B cell (primary cell): ENCODE data around the gene TSHZ1. TPM values are rescaled to one million over a fixed set of nuclear protein-coding genes. Genes with fewer than 3 reads are reported as not detected.

Source experiments
- ATAC-seq: fragments of 200-7000 bp; cut with Tn5 transposase; one replicate; pipeline ENCODE4 v1.10.0; 2021; ENCODE audit warnings: low read depth, mild to moderate bottlenecking, moderate number of reproducible peaks, moderate library complexity
- CTCF ChIA-PET: fragments of 350-600 bp; sonication (Branson Sonifier 250); formaldehyde crosslinking; loops from one replicate; lab custom pipeline; 2021; ENCODE audit warnings: antibody characterized with exemption, inconsistent platforms; lab: Charles Lee
- POLR2A ChIA-PET: fragments of 350-600 bp; sonication (Branson Sonifier 250); formaldehyde crosslinking; loops from one replicate; lab custom pipeline; 2021; ENCODE audit warnings: antibody characterized with exemption; lab: Charles Lee
- DNase-seq: peaks from one replicate; pipeline ENCODE4 v3.0.0; 2013
- H2AFZ ChIP-seq: 2 replicates; pipeline ENCODE4 v1.6.1; 2012; ENCODE audit warnings: mild to moderate bottlenecking, low read depth, low read length; ENCODE audit not compliant: insufficient read depth, poor library complexity, severe bottlenecking
- H3K27ac ChIP-seq, 2 donors: 1 replicate in 1 of 2; 2 replicates in 1 of 2; pipeline ENCODE4 v1.5.1; 2012 to 2013; ENCODE audit warnings: low read length in 2 of 2, mild to moderate bottlenecking in 2 of 2, moderate library complexity in 1 of 2
- H3K27me3 ChIP-seq, 4 experiments: fragments of 200-600 bp in 1 of 4; sonication (generic) in 1 of 4; replicated peaks in 1 of 4; 1 replicate in 2 of 4; 2 replicates in 2 of 4; pipeline versions ENCODE4 v1.6.1 to v1.7.0; 2013 to 2016; ENCODE audit warnings: low read length in 3 of 4, mild to moderate bottlenecking in 2 of 4, mixed read lengths in 1 of 4, moderate library complexity in 1 of 4; ENCODE audit not compliant: insufficient read depth in 4 of 4, control insufficient read depth in 3 of 4; ENCODE audit errors: control extremely low read depth in 1 of 4
- H3K36me3 ChIP-seq, 2 experiments: replicated peaks in 1 of 2; 1 replicate in 1 of 2; 2 replicates in 1 of 2; pipeline versions ENCODE4 v1.6.1 to v1.7.1; 2013; ENCODE audit warnings: low read length in 1 of 2; ENCODE audit not compliant: insufficient read depth in 2 of 2, control insufficient read depth in 1 of 2; ENCODE audit errors: control extremely low read depth in 1 of 2, extremely low read depth in 1 of 2
- H3K4me1 ChIP-seq, 2 donors: fragments of 200-600 bp in 1 of 2; sonication (generic) in 1 of 2; 1 replicate in 1 of 2; 2 replicates in 1 of 2; pipeline versions ENCODE4 v1.5.1 to v1.6.1; 2013 to 2017; ENCODE audit warnings: low read length in 2 of 2; ENCODE audit not compliant: control insufficient read depth in 2 of 2, insufficient read depth in 2 of 2
- H3K4me2 ChIP-seq: replicated peaks from 2 replicates; pipeline ENCODE3; 2012; ENCODE audit warnings: mild to moderate bottlenecking, low read depth, low read length; ENCODE audit not compliant: poor library complexity, severe bottlenecking
- H3K4me3 ChIP-seq, 5 experiments: fragments of 200-600 bp in 1 of 5; sonication (generic) in 1 of 5; 1 replicate in 3 of 5; 2 replicates in 2 of 5; pipeline versions ENCODE4 v1.5.1 to v1.7.0; 2011 to 2016; ENCODE audit warnings: low read length in 4 of 5, mild to moderate bottlenecking in 4 of 5, low read depth in 2 of 5, control low read depth in 1 of 5, moderate library complexity in 1 of 5; ENCODE audit not compliant: insufficient read depth in 1 of 5; ENCODE audit errors: control extremely low read depth in 1 of 5, extremely low read depth in 1 of 5
- H3K79me2 ChIP-seq: fragments of 200-600 bp; sonication (generic); one replicate; pipeline ENCODE4 v1.6.0; 2016; ENCODE audit warnings: low read length; ENCODE audit not compliant: control insufficient read depth, insufficient read depth
- H3K9ac ChIP-seq: fragments of 200-600 bp; sonication (generic); 2 replicates; pipeline ENCODE4 v1.6.1; 2017; ENCODE audit warnings: mild to moderate bottlenecking, low read length, moderate library complexity
- H3K9me3 ChIP-seq, 3 donors: one replicate each; pipeline versions ENCODE4 v1.6.1 to v1.7.1; 2013; ENCODE audit warnings: low read length in 2 of 3; ENCODE audit not compliant: control insufficient read depth in 2 of 3, insufficient read depth in 1 of 3; ENCODE audit errors: control extremely low read depth in 1 of 3
- H4K20me1 ChIP-seq: 2 replicates; pipeline ENCODE4 v1.6.0; 2012; ENCODE audit warnings: mild to moderate bottlenecking, low read length; ENCODE audit not compliant: insufficient read depth, control insufficient read depth, poor library complexity, severe bottlenecking
- H3K27ac Mint-ChIP-seq: one replicate; pipeline ENCODE4 v1.8.0; 2021; ENCODE audit warnings: mixed read lengths
- H3K27me3 Mint-ChIP-seq: one replicate; pipeline ENCODE4 v1.8.0; 2021; ENCODE audit warnings: mixed read lengths
- H3K4me1 Mint-ChIP-seq: one replicate; pipeline ENCODE4 v1.8.0; 2021; ENCODE audit warnings: mixed read lengths
- H3K4me3 Mint-ChIP-seq: one replicate; pipeline ENCODE4 v1.8.0; 2021; ENCODE audit warnings: mixed read lengths
- H3K9me3 Mint-ChIP-seq: one replicate; pipeline ENCODE4 v1.8.0; 2022; ENCODE audit warnings: mixed read lengths; ENCODE audit not compliant: insufficient read depth
- CTCF ChIP-seq: fragments of 200-600 bp; IDR thresholded peaks from one replicate; pipeline ENCODE4 v1.8.0; 2022; ENCODE audit warnings: antibody characterized with exemption, mild to moderate bottlenecking
- EZH2 ChIP-seq: IDR thresholded peaks from 2 replicates; pipeline ENCODE4 v1.6.1; 2012; ENCODE audit warnings: borderline replicate concordance, low read depth, mild to moderate bottlenecking, moderate library complexity, low read length; ENCODE audit not compliant: insufficient read depth, poor library complexity, severe bottlenecking
- WGBS: methylation state at CpG from one replicate; pipeline ENCODE4 v1.1.5; 2013; ENCODE audit warnings: missing lambda C conversion rate; ENCODE audit not compliant: insufficient coverage; 5-methylcytosine and 5-hydroxymethylcytosine counted together
- intact Hi-C: fragments of 100-400 bp; cut with micrococcal nuclease; formaldehyde crosslinking; loops from one replicate; pipeline ENCODE4 v1.10.0; 2022
- polyA plus RNA-seq: library from polyadenylated mRNA; depleted of rRNA; stranded (reverse); fragments of >200 nt; gene quantifications from 2 replicates; pipeline ENCODE4 v1.2.3, GENCODE V29; 2012
- total RNA-seq, 2 donors: library from RNA; stranded (reverse); fragments of 120-200 nt in 1 of 2; gene quantifications; 1 replicate in 1 of 2; 2 replicates in 1 of 2; pipeline versions ENCODE4 v1.2.3 to v1.2.4, GENCODE V29; 2013 to 2022

Gene TSHZ1
- total and polyA plus RNA-seq, 2 donors (not counting 1 experiment from before 2014, with no cell fraction given): 5.3 to 9.8 TPM

GRCh38 chr18:75183524-75183923 lies 27.1 kb upstream of the TSHZ1 start:
- no peak overlapping the region for H3K4me3 Mint-ChIP-seq
- no peaks in the 10 kb centered on the region for H3K4me1 Mint-ChIP-seq
- intact Hi-C loops: no loop called here
- H3K9me3 Mint-ChIP-seq: no peaks in the 10 kb centered on the region
- Histone ChIP-seq H3K79me2 (no peaks in the 10 kb centered on the region), H2AFZ (no peak overlapping the region), H4K20me1 (no peaks in the 10 kb centered on the region), H3K36me3 (no peaks in the 10 kb centered on the region), H3K4me1 (no peaks in the 10 kb centered on the region), H3K27ac (no peak overlapping the region), H3K9ac (no peak overlapping the region), H3K4me3 (no peak overlapping the region), H3K4me2 (no peak overlapping the region), H3K9me3 (peaks cover 0 to 12% (median 0%) of the 10 kb centered on the region in 3 donors), H3K27me3 (peaks cover 0 to 11% (median 0%) of the 10 kb centered on the region in 4 experiments)
- DNase-seq: no peak
- ChIA-PET POLR2A (no interaction called here), CTCF (no interaction called here)
- peaks cover 40% of the 10 kb centered on the region for H3K27me3 Mint-ChIP-seq
- TF ChIP-seq CTCF (no peak), EZH2 (no peak)
- no peak overlapping the region for H3K27ac Mint-ChIP-seq
- 77% methylated on average over 5 of the region's 5 CpGs for WGBS
- ATAC-seq: no peak

- ChIA-PET CTCF (no interaction called here), POLR2A (no interaction called here)
- Mint-ChIP-seq H3K27me3 (peaks cover 40% of the 10 kb centered on the region), H3K4me1 (no peaks in the 10 kb centered on the region), H3K27ac (no peak overlapping the region), H3K4me3 (no peak overlapping the region), H3K9me3 (no peaks in the 10 kb centered on the region)
- H3K4me1 ChIP-seq: no peaks in the 10 kb centered on the region
- H3K27me3 ChIP-seq: peaks cover 0 to 11% (median 0%) of the 10 kb centered on the region in 4 experiments
- H3K36me3 ChIP-seq: no peaks in the 10 kb centered on the region
- no peaks in the 10 kb centered on the region for H4K20me1 ChIP-seq
- H3K9me3 ChIP-seq: peaks cover 0 to 12% (median 0%) of the 10 kb centered on the region in 3 donors
- WGBS: 95% methylated on average over 11 of the region's 14 CpGs
- DNase-seq (no peak), ATAC-seq (no peak)
- H3K4me3 ChIP-seq: no peak overlapping the region
- TF ChIP-seq CTCF: no peak
- no peak for TF ChIP-seq EZH2
- no peak overlapping the region for H3K27ac ChIP-seq
- H3K79me2 ChIP-seq: no peaks in the 10 kb centered on the region
- no peak overlapping the region for H3K4me2 ChIP-seq
- no peak overlapping the region for H2AFZ ChIP-seq
- H3K9ac ChIP-seq: no peak overlapping the region
- intact Hi-C loops: no loop called here
Observed at GRCh38 chr18:75183973-75184493, 26.6 kb upstream of the TSHZ1 start.
